H1 (cell line): ENCODE measurements around the gene MXD3. TPM values are rescaled to one million over a fixed set of nuclear protein-coding genes. Genes with fewer than 3 reads are reported as not detected.
"Not testable (repeated sequence)": the region's sequence is repeated elsewhere in the genome, so short reads cannot be mapped to it uniquely, and the experiment has no call there.

Experiments
- CTCF ChIA-PET: fragments of 300-600 bp; sonication (Branson Sonifier 250); formaldehyde crosslinking; loops from one replicate; lab custom pipeline; 2021; ENCODE audit not compliant: partially characterized antibody; lab: Charles Lee
- POLR2A ChIA-PET: fragments of 300-600 bp; sonication (Branson Sonifier 250); formaldehyde crosslinking; loops from one replicate; lab custom pipeline; 2021; ENCODE audit warnings: inconsistent platforms; ENCODE audit not compliant: partially characterized antibody; lab: Charles Lee
- DNase-seq, 2 experiments: peaks; one replicate each; pipeline versions ENCODE4 v3.0.0 to v3.0.0-alpha.2; 2010 to 2022; ENCODE audit warnings: low spot score in 2 of 2, low read depth in 1 of 2, mixed read lengths in 1 of 2
- FAIRE-seq: peaks from 2 replicates; lab custom pipeline; 2011; peaks lifted over from hg19 to GRCh38; lab: Jason Lieb, UNC
- H2AFZ ChIP-seq: 2 replicates; pipeline ENCODE4 v1.8.1; 2012; ENCODE audit warnings: low read length, inconsistent platforms
- H2AK5ac ChIP-seq: 2 replicates; pipeline ENCODE4 v1.6.1; 2013; ENCODE audit warnings: low read depth, low read length
- H2BK120ac ChIP-seq: replicated peaks from 2 replicates; pipeline ENCODE3; 2013; ENCODE audit warnings: low read depth, low read length, inconsistent platforms
- H2BK12ac ChIP-seq: 2 replicates; pipeline ENCODE4 v1.6.1; 2013; ENCODE audit warnings: low read depth, low read length
- H2BK15ac ChIP-seq: 2 replicates; pipeline ENCODE4 v1.6.1; 2013; ENCODE audit warnings: low read length
- H2BK20ac ChIP-seq: 2 replicates; pipeline ENCODE4 v1.6.1; 2013; ENCODE audit warnings: low read length
- H2BK5ac ChIP-seq: 2 replicates; pipeline ENCODE4 v1.6.1; 2013; ENCODE audit warnings: low read depth, low read length
- H3K14ac ChIP-seq: 2 replicates; pipeline ENCODE4 v1.6.1; 2013; ENCODE audit warnings: inconsistent platforms; ENCODE audit not compliant: insufficient read length
- H3K18ac ChIP-seq: 2 replicates; pipeline ENCODE4 v1.6.1; 2013; ENCODE audit warnings: low read length; ENCODE audit errors: extremely low read depth
- H3K23ac ChIP-seq: 2 replicates; pipeline ENCODE4 v1.6.1; 2013; ENCODE audit warnings: inconsistent platforms; ENCODE audit not compliant: insufficient read length
- H3K23me2 ChIP-seq: 2 replicates; pipeline ENCODE4 v1.6.1; 2013; ENCODE audit warnings: low read depth, low read length
- H3K27ac ChIP-seq: 2 replicates; pipeline ENCODE4 v1.6.1; 2011; ENCODE audit warnings: low read depth, low read length, inconsistent platforms
- H3K27me3 ChIP-seq, 4 experiments: replicated peaks in 1 of 4; 1 replicate in 1 of 4; 2 replicates in 3 of 4; pipeline versions ENCODE4 v1.6.1 to v1.8.1; 2011 to 2013; ENCODE audit warnings: low read length in 3 of 4, mild to moderate bottlenecking in 3 of 4, inconsistent platforms in 2 of 4, mixed read lengths in 2 of 4, moderate library complexity in 1 of 4; ENCODE audit not compliant: control insufficient read depth in 3 of 4, insufficient read depth in 3 of 4; ENCODE audit errors: extremely low read depth in 1 of 4
- H3K36me3 ChIP-seq, 4 experiments: 2 replicates each; pipeline versions ENCODE4 v1.6.1 to v1.8.1; 2011 to 2013; ENCODE audit warnings: mild to moderate bottlenecking in 4 of 4, low read length in 3 of 4, moderate library complexity in 2 of 4, control low read depth in 1 of 4, inconsistent platforms in 1 of 4; ENCODE audit not compliant: insufficient read depth in 4 of 4, control insufficient read depth in 2 of 4
- H3K4ac ChIP-seq: replicated peaks from 2 replicates; pipeline ENCODE3; 2013; ENCODE audit warnings: low read length, low read depth, mixed read lengths, inconsistent platforms; ENCODE audit not compliant: insufficient read length
- H3K4me1 ChIP-seq, 4 experiments: replicated peaks in 1 of 4; 1 replicate in 1 of 4; 2 replicates in 3 of 4; pipeline versions ENCODE4 v1.6.1 to v1.8.1; 2011 to 2013; ENCODE audit warnings: low read length in 3 of 4, inconsistent platforms in 2 of 4, mixed read lengths in 1 of 4; ENCODE audit not compliant: insufficient read depth in 4 of 4, control insufficient read depth in 3 of 4
- H3K4me2 ChIP-seq, 2 experiments: 2 replicates each; pipeline versions ENCODE4 v1.6.1 to v1.8.1; 2011 to 2013; ENCODE audit warnings: low read depth in 2 of 2, low read length in 2 of 2, control low read depth in 1 of 2, inconsistent platforms in 1 of 2, mild to moderate bottlenecking in 1 of 2; ENCODE audit not compliant: insufficient read depth in 1 of 2
- H3K4me3 ChIP-seq, 4 experiments: fragments of 200-600, 300-600 bp in 1 of 4; sonication (generic), shearing (Covaris generic), sonication (Bioruptor Twin) in 1 of 4; 2 replicates each; pipeline versions ENCODE4 v1.5.1 to v1.8.1; 2011 to 2016; ENCODE audit warnings: low read length in 4 of 4, low read depth in 3 of 4, control low read depth in 2 of 4, inconsistent platforms in 2 of 4, mild to moderate bottlenecking in 2 of 4, mixed read lengths in 1 of 4, moderate library complexity in 1 of 4; ENCODE audit not compliant: insufficient read depth in 2 of 4; ENCODE audit errors: extremely low read depth in 1 of 4
- H3K56ac ChIP-seq: replicated peaks from 2 replicates; pipeline ENCODE3; 2013; ENCODE audit warnings: low read depth, mild to moderate bottlenecking, mixed read lengths, low read length, inconsistent platforms; ENCODE audit not compliant: insufficient read length
- H3K79me1 ChIP-seq: 2 replicates; pipeline ENCODE4 v1.6.1; 2013; ENCODE audit warnings: low read depth, low read length, control low read depth
- H3K79me2 ChIP-seq, 2 experiments: 2 replicates each; pipeline versions ENCODE4 v1.6.1 to v1.8.1; 2012 to 2013; ENCODE audit warnings: low read length in 2 of 2, mild to moderate bottlenecking in 2 of 2, inconsistent platforms in 1 of 2; ENCODE audit not compliant: insufficient read depth in 2 of 2, control insufficient read depth in 1 of 2
- H3K9ac ChIP-seq, 4 experiments: replicated peaks in 1 of 4; 1 replicate in 1 of 4; 2 replicates in 3 of 4; pipeline versions ENCODE4 v1.6.1 to v1.8.1; 2011 to 2013; ENCODE audit warnings: low read depth in 3 of 4, low read length in 3 of 4, control low read depth in 2 of 4, mild to moderate bottlenecking in 2 of 4, moderate library complexity in 2 of 4, inconsistent platforms in 1 of 4; ENCODE audit errors: extremely low read depth in 1 of 4
- H3K9me3 ChIP-seq, 2 experiments: 2 replicates each; pipeline versions ENCODE4 v1.6.1 to v1.8.1; 2012 to 2013; ENCODE audit warnings: mild to moderate bottlenecking in 2 of 2, moderate library complexity in 2 of 2, control low read depth in 1 of 2, inconsistent platforms in 1 of 2, low read depth in 1 of 2, low read length in 1 of 2, mixed read lengths in 1 of 2; ENCODE audit not compliant: insufficient read depth in 2 of 2
- H4K20me1 ChIP-seq, 2 experiments: replicated peaks in 1 of 2; 2 replicates each; pipeline versions ENCODE3 to v1.8.1; 2011 to 2013; ENCODE audit warnings: inconsistent platforms in 2 of 2, low read length in 2 of 2, mild to moderate bottlenecking in 1 of 2; ENCODE audit not compliant: insufficient read depth in 2 of 2, control insufficient read depth in 1 of 2
- H4K5ac ChIP-seq: 2 replicates; pipeline ENCODE4 v1.6.1; 2013; ENCODE audit warnings: low read length, low read depth, mixed read lengths, inconsistent platforms; ENCODE audit not compliant: insufficient read length
- H4K8ac ChIP-seq: 2 replicates; pipeline ENCODE4 v1.8.0; 2013; ENCODE audit warnings: mild to moderate bottlenecking, moderate library complexity, low read length, inconsistent platforms; ENCODE audit not compliant: insufficient read depth; ENCODE audit errors: extremely low read depth
- H4K91ac ChIP-seq: replicated peaks from 2 replicates; pipeline ENCODE3; 2013; ENCODE audit warnings: low read length, mixed read lengths, inconsistent platforms; ENCODE audit not compliant: insufficient read length
- ATF2 ChIP-seq: IDR thresholded peaks from 2 replicates; pipeline ENCODE4 v1.6.1; 2012; ENCODE audit warnings: low read length, inconsistent platforms
- GTF2F1 ChIP-seq: IDR thresholded peaks from 2 replicates; pipeline ENCODE4 v1.6.1; 2012; ENCODE audit warnings: low read depth, low read length, improper control_type of control experiment, borderline replicate concordance
- WGBS, 2 experiments: shearing (Covaris generic) in 1 of 2; methylation state at CpG; one replicate each; pipeline versions ENCODE4 v1.1.6 to v1.1.7; 2013 to 2015; ENCODE audit warnings: low lambda C conversion rate in 2 of 2, mixed read lengths in 2 of 2, inconsistent platforms in 1 of 2, low coverage in 1 of 2, missing lambda C conversion rate in 1 of 2; ENCODE audit not compliant: insufficient replicate concordance in 2 of 2, insufficient coverage in 1 of 2, insufficient read length in 1 of 2; ENCODE audit errors: extremely low coverage in 1 of 2, missing lambda C conversion rate in 1 of 2; 5-methylcytosine and 5-hydroxymethylcytosine counted together
- polyA plus RNA-seq, 7 experiments: library from polyadenylated mRNA; depleted of rRNA in 3 of 7; stranded (reverse) in 5 of 7; unstranded in 2 of 7; fragments of >200 nt in 5 of 7; fragments of 200-250 nt in 2 of 7; gene quantifications; 1 replicate in 5 of 7; 2 replicates in 1 of 7; 4 replicates in 1 of 7; pipeline versions ENCODE4 v1.2.1 to v1.2.3, GENCODE V29; 2011 to 2013; ENCODE audit warnings: missing spikeins in 2 of 7, mixed read lengths in 2 of 7
- total RNA-seq: library from RNA; stranded (reverse); fragmentation: NEBNext Ultra II Directional; extraction: Animal tissue kit (Norgen Biotek cat#: 25700); gene quantifications from 2 replicates; pipeline ENCODE4 v1.2.1, GENCODE V29; 2021

Gene MXD3
- total and polyA plus RNA-seq, 2 of the 8 experiments (the other 6 are each of a cell fraction or from before 2014, with no cell fraction given), result 6.5 to 7.7 TPM

GRCh38 chr5:177343777-177344176 is 32.1 kb upstream of the MXD3 start (continued):
- TF ChIP-seq ATF2 (no peak), GTF2F1 (no peak)

GRCh38 chr5:177343000-177343399 is 31.3 kb upstream of the MXD3 start:
- H3K14ac ChIP-seq, H4K5ac ChIP-seq, H3K23ac ChIP-seq, H2BK15ac ChIP-seq, FAIRE-seq, H3K18ac ChIP-seq, H3K4me1 ChIP-seq, H4K8ac ChIP-seq, H3K27ac ChIP-seq, H3K4me3 ChIP-seq, H3K36me3 ChIP-seq, H3K4me2 ChIP-seq, H3K56ac ChIP-seq, H3K9ac ChIP-seq, DNase-seq, H4K91ac ChIP-seq, H2BK20ac ChIP-seq, H2AFZ ChIP-seq, H4K20me1 ChIP-seq, H3K23me2 ChIP-seq, H3K27me3 ChIP-seq, H2AK5ac ChIP-seq, H2BK5ac ChIP-seq, H3K4ac ChIP-seq, H2BK120ac ChIP-seq, H2BK12ac ChIP-seq, H3K9me3 ChIP-seq: not testable (repeated sequence)
- peaks cover 6 to 56% of the 10 kb centered on the region in 2 experiments for H3K79me2 ChIP-seq
- ChIA-PET POLR2A (interaction anchor here (1.5 kb wide), 1 partner anchor 8 kb away, joined by 8 read pairs; the partner anchor contains the start of gene LMAN2), CTCF (interaction anchor here (1.4 to 1.7 kb wide), 2 partner anchors 23 to 30 kb away, joined by 4 to 5 read pairs; no protein-coding TSS in a partner anchor)
- 94% methylated on average over 14 of the region's 14 CpGs; no CpG with 5 or more reads in 1 of the 2 experiments for WGBS, 2 experiments
- H3K79me1 ChIP-seq, result peaks cover 14% of the 10 kb centered on the region
